WERI-Rb-1 (cell line): ENCODE measurements around the gene TIMM13.

Source experiments
- DNase-seq: peaks from one replicate; pipeline ENCODE4 v3.0.0-alpha.2; 2020
- H3K27ac ChIP-seq: fragments of 250-450 bp; sonication (Bioruptor Pico); 2 replicates; pipeline ENCODE4 v1.5.1; 2020; ENCODE audit warnings: mild to moderate bottlenecking, moderate library complexity
- H3K27me3 ChIP-seq: fragments of 250-450 bp; sonication (Bioruptor Pico); 2 replicates; pipeline ENCODE4 v1.5.1; 2021; ENCODE audit warnings: mild to moderate bottlenecking, low read depth, moderate library complexity; ENCODE audit not compliant: insufficient read depth, severe bottlenecking
- H3K36me3 ChIP-seq: fragments of 250-450 bp; sonication (Bioruptor Pico); 2 replicates; pipeline ENCODE4 v1.5.1; 2020; ENCODE audit warnings: mild to moderate bottlenecking, moderate library complexity
- H3K4me3 ChIP-seq: 2 replicates; pipeline ENCODE4 v1.5.1; 2011; ENCODE audit warnings: low read depth, mild to moderate bottlenecking, control low read depth, low read length
- H3K9me3 ChIP-seq: fragments of 250-450 bp; sonication (Bioruptor Pico); 2 replicates; pipeline ENCODE4 v1.5.1; 2021; ENCODE audit warnings: mild to moderate bottlenecking, moderate library complexity; ENCODE audit not compliant: severe bottlenecking
- CTCF ChIP-seq: IDR thresholded peaks from 2 replicates; pipeline ENCODE4 v1.5.1; 2011; ENCODE audit warnings: low read depth, mild to moderate bottlenecking, control low read depth, inconsistent platforms, low read length

Gene TIMM13

GRCh38 chr19:2443116-2443784, 15.9 kb upstream of the TIMM13 start:
- no peak for DNase-seq
- Histone ChIP-seq H3K27ac (no peak overlapping the region), H3K4me3 (no peak overlapping the region), H3K9me3 (no peaks in the 10 kb centered on the region), H3K27me3 (no peaks in the 10 kb centered on the region), H3K36me3 (peaks cover 61% of the 10 kb centered on the region)
- TF ChIP-seq CTCF: no peak

GRCh38 chr19:2441096-2441752, 13.8 kb upstream of the TIMM13 start:
- TF ChIP-seq CTCF: no peak
- no peak for DNase-seq
- H3K27me3 ChIP-seq: no peaks in the 10 kb centered on the region
- no peaks in the 10 kb centered on the region for H3K9me3 ChIP-seq
- H3K36me3 ChIP-seq: peaks cover 64% of the 10 kb centered on the region
- no peak overlapping the region for H3K4me3 ChIP-seq
- no peak overlapping the region for H3K27ac ChIP-seq

GRCh38 chr19:2440515-2440914, 13.1 kb upstream of the TIMM13 start:
- Histone ChIP-seq H3K36me3 (peaks cover 70% of the 10 kb centered on the region), H3K27ac (no peak overlapping the region), H3K4me3 (no peak overlapping the region), H3K9me3 (no peaks in the 10 kb centered on the region), H3K27me3 (no peaks in the 10 kb centered on the region)
- no peak for DNase-seq
- TF ChIP-seq CTCF: no peak

- Histone ChIP-seq H3K4me3 (no peak overlapping the region), H3K9me3 (no peaks in the 10 kb centered on the region), H3K36me3 (peaks cover 67% of the 10 kb centered on the region), H3K27ac (no peak overlapping the region), H3K27me3 (no peaks in the 10 kb centered on the region)
- TF ChIP-seq CTCF: no peak
- DNase-seq: no peak
These were observed 10.8 kb upstream of the TIMM13 start for GRCh38 chr19:2438178-2438577.

- Histone ChIP-seq H3K27ac (no peak overlapping the region), H3K36me3 (peaks cover 57% of the 10 kb centered on the region), H3K27me3 (no peaks in the 10 kb centered on the region), H3K4me3 (no peak overlapping the region), H3K9me3 (no peaks in the 10 kb centered on the region)
- no peak for DNase-seq
- no peak for TF ChIP-seq CTCF
These were observed 9.5 kb upstream of the TIMM13 start for GRCh38 chr19:2436926-2437325.
